ENCODE data around the gene IPO13.

DNA sequence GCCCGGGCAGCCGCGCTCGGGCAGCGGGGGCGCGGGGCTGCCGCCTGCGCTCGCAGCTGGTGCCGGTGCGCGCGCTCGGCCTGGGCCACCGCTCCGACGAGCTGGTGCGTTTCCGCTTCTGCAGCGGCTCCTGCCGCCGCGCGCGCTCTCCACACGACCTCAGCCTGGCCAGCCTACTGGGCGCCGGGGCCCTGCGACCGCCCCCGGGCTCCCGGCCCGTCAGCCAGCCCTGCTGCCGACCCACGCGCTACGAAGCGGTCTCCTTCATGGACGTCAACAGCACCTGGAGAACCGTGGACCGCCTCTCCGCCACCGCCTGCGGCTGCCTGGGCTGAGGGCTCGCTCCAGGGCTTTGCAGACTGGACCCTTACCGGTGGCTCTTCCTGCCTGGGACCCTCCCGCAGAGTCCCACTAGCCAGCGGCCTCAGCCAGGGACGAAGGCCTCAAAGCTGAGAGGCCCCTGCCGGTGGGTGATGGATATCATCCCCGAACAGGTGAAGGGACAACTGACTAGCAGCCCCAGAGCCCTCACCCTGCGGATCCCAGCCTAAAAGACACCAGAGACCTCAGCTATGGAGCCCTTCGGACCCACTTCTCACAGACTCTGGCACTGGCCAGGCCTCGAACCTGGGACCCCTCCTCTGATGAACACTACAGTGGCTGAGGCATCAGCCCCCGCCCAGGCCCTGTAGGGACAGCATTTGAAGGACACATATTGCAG is 10.2 kb upstream of the IPO13 start:
- TF ChIP-seq, protein P1, sequence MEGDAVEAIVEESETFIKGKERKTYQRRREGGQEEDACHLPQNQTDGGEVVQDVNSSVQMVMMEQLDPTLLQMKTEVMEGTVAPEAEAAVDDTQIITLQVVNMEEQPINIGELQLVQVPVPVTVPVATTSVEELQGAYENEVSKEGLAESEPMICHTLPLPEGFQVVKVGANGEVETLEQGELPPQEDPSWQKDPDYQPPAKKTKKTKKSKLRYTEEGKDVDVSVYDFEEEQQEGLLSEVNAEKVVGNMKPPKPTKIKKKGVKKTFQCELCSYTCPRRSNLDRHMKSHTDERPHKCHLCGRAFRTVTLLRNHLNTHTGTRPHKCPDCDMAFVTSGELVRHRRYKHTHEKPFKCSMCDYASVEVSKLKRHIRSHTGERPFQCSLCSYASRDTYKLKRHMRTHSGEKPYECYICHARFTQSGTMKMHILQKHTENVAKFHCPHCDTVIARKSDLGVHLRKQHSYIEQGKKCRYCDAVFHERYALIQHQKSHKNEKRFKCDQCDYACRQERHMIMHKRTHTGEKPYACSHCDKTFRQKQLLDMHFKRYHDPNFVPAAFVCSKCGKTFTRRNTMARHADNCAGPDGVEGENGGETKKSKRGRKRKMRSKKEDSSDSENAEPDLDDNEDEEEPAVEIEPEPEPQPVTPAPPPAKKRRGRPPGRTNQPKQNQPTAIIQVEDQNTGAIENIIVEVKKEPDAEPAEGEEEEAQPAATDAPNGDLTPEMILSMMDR (IDR thresholded peaks at IDR 0.05 in 4 of 5, conservative IDR thresholded peaks at IDR 0.05 in 1 of 5), result no peak
- no peak for TF ChIP-seq POLR2A (IDR thresholded peaks at IDR 0.05)

Measured in gastrocnemius medialis (tissue), 4 donors.